Cardiac muscle cell (in vitro differentiated cells and primary cell): ENCODE data around the gene ERG. TPM values are rescaled to one million over a fixed set of nuclear protein-coding genes. Genes with fewer than 3 reads are reported as not detected.

Experiments
- DNase-seq, 2 donors: peaks; one replicate each; pipeline versions ENCODE4 v3.0.0 to v3.0.0-alpha.2; 2010 to 2017; ENCODE audit warnings: low read depth in 1 of 2, low spot score in 1 of 2
- H3K27ac ChIP-seq: fragments of 200-600 bp; sonication (generic); 2 replicates; pipeline ENCODE4 v1.5.1; 2016
- H3K27me3 ChIP-seq: fragments of 200-600 bp; sonication (generic); 2 replicates; pipeline ENCODE4 v1.6.0; 2016; ENCODE audit warnings: control low read depth
- H3K36me3 ChIP-seq: fragments of 200-600 bp; sonication (generic); 2 replicates; pipeline ENCODE4 v1.5.1; 2016; ENCODE audit warnings: control low read depth
- H3K4me1 ChIP-seq: fragments of 200-600 bp; sonication (generic); 2 replicates; pipeline ENCODE4 v1.8.1; 2017; ENCODE audit warnings: low read depth, mild to moderate bottlenecking, mixed run types
- H3K4me3 ChIP-seq: fragments of 200-600 bp; sonication (generic); 2 replicates; pipeline ENCODE4 v1.5.1; 2016; ENCODE audit warnings: mild to moderate bottlenecking
- H3K9me3 ChIP-seq: fragments of 200-600 bp; sonication (generic); 2 replicates; pipeline ENCODE4 v1.5.1; 2017; ENCODE audit warnings: low read depth, mild to moderate bottlenecking, control low read depth
- polyA plus RNA-seq: library from polyadenylated mRNA; unstranded; fragments of >200 nt; fragmentation: Nextera tagmentation; extraction: Ambion mirVana; gene quantifications from 2 replicates; pipeline ENCODE4 v1.2.1, GENCODE V29; 2016
- total RNA-seq: library from RNA; depleted of rRNA; stranded (reverse); fragments of >200 nt; gene quantifications from 2 replicates; pipeline ENCODE4 v1.2.3, GENCODE V29; 2016
- TF ChIP-seq, protein P1 (sequence below): IDR thresholded peaks from 2 replicates; pipeline ENCODE4 v1.5.1; 2012; ENCODE audit warnings: low read depth, mild to moderate bottlenecking, low read length

ERG gene
- total and polyA plus RNA-seq, 2 experiments from 2014 or later = 1.5 TPM; not detected in 1

DNA sequence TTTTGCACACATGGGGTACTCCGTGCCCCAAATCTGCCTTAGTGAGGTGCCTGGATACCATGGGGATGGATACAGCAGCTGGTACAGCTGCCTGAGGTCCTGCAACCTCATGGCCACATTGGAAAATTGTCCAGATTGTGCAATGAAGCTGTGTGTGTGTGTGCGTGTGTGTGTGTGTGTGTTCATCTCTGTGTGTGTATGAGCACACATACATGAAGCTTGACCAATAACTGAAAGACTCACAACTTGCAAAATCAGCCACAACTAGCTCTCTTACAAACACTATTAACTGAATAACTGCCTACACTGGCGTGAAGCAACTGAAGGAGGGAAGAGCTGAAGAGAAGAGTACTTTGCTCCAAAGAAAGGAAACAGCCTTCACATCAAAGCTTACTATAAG lies 78.1 kb downstream of the ERG start:
- no peak overlapping the region for H3K4me3 ChIP-seq

DNA sequence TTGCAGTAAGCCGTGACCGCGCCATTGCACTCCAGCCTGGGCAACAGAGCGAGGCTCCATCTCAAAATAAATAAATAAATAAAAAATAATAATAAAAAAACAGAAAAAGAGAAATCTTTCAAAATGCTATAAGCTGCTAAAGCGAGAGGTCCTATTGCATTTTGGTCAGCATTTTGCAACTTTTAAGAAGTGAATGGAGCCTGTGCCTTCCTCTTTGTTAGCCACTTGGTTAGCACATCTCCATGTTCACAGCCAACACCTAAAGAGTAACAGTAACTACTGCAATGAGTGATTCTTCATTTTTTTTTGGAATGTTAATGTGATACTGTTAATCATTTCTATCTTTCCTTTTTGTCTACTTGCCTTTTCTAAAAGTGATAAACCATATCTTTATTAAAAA lies 80.6 kb downstream of the ERG start:
- TF ChIP-seq, protein P1, sequence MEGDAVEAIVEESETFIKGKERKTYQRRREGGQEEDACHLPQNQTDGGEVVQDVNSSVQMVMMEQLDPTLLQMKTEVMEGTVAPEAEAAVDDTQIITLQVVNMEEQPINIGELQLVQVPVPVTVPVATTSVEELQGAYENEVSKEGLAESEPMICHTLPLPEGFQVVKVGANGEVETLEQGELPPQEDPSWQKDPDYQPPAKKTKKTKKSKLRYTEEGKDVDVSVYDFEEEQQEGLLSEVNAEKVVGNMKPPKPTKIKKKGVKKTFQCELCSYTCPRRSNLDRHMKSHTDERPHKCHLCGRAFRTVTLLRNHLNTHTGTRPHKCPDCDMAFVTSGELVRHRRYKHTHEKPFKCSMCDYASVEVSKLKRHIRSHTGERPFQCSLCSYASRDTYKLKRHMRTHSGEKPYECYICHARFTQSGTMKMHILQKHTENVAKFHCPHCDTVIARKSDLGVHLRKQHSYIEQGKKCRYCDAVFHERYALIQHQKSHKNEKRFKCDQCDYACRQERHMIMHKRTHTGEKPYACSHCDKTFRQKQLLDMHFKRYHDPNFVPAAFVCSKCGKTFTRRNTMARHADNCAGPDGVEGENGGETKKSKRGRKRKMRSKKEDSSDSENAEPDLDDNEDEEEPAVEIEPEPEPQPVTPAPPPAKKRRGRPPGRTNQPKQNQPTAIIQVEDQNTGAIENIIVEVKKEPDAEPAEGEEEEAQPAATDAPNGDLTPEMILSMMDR = no peak
- Histone ChIP-seq H3K4me1 (no peaks in the 10 kb centered on the region), H3K36me3 (no peaks in the 10 kb centered on the region), H3K27ac (no peak overlapping the region), H3K27me3 (no peaks in the 10 kb centered on the region), H3K9me3 (no peaks in the 10 kb centered on the region), H3K4me3 (no peak overlapping the region)
- DNase-seq = no peak

More for the DNA sequence above, 78.1 kb downstream of the ERG start:
- H3K9me3 ChIP-seq = no peaks in the 10 kb centered on the region
- H3K27me3 ChIP-seq = no peaks in the 10 kb centered on the region
- DNase-seq = no peak
- H3K36me3 ChIP-seq = no peaks in the 10 kb centered on the region
- TF ChIP-seq, protein P1 = no peak
- no peaks in the 10 kb centered on the region for H3K4me1 ChIP-seq
- H3K27ac ChIP-seq = no peak overlapping the region

DNA sequence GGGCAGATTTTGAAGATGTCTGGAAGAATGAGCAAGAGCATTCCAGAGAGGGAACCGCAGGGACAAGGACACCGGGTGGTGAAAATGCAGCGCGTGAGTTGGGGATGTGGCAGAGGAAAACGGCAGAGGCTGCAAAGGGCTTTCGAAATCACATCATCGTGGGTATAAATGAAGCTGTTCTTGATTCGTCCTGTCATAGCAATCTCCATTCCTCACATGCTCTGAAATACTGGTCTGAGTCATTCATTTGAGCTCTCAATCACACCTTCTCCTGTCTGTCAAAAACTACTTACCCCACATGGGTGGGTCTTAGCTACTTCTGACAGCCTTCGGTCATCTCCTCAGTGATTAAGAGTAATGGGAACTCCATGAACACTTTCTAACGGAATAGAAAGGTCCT lies 81.5 kb downstream of the ERG start:
- Histone ChIP-seq H3K9me3 (no peaks in the 10 kb centered on the region), H3K27ac (no peak overlapping the region), H3K36me3 (no peaks in the 10 kb centered on the region), H3K4me3 (no peak overlapping the region), H3K4me1 (no peaks in the 10 kb centered on the region), H3K27me3 (no peaks in the 10 kb centered on the region)
- TF ChIP-seq, protein P1 = no peak
- no peak for DNase-seq

DNA sequence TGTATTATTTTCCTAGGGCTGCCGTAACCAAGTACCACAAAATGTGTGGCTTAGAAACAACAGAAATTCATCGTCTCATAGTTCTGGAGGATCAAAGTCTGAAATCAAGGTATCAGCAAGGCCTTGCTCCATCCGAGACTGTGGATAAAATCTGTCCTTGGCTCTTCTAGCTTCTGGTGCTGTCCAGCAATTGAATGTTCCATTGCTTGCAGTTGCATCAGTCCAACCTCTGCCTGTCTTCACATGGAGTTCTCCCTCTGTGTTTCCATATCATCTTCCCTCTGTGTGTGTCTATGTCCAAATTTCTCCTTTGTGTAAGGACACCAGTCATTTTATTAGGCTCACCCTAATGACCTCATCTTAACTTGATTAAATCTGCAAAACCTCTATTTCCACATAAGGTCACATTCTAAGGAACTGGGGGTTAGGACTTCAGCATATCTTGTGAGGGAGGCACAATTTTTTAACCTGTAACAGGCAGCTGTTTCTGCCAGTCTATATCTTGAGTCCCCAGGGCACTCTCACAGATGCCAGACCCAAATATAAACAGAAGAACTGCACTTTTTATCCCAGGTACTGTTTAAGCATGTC lies 84.2 kb downstream of the ERG start:
- no peaks in the 10 kb centered on the region for H3K36me3 ChIP-seq
- no peaks in the 10 kb centered on the region for H3K27me3 ChIP-seq
- DNase-seq = peak in 1 of 2 donors; percentile 40
- H3K9me3 ChIP-seq = no peaks in the 10 kb centered on the region
- TF ChIP-seq, protein P1 = no peak
- H3K27ac ChIP-seq = no peak overlapping the region
- H3K4me3 ChIP-seq = no peak overlapping the region
- H3K4me1 ChIP-seq = no peaks in the 10 kb centered on the region

DNA sequence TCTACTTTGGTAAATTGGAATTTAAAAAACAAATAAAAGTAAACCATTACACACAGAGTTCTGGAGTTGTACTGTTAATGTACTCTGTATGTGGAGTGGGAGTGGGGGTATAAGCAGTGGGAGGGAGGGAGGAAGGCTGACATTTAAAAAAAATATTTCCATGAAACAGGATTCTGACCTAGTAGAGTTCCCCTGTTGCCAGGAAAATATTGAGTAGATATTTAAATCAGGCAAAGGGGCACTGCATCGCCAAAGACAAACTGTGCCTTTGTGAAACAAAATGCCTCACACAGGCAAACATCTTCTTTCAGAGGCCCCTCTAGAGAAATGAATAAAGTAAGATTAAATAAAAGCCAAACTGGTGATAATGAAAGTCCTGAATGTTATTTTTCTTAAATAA lies 87.8 kb downstream of the ERG start:
- no peaks in the 10 kb centered on the region for H3K27me3 ChIP-seq
- H3K36me3 ChIP-seq = no peaks in the 10 kb centered on the region

More for the DNA sequence above, 87.8 kb downstream of the ERG start:
- no peak overlapping the region for H3K4me3 ChIP-seq
- TF ChIP-seq, protein P1 = no peak
- H3K9me3 ChIP-seq = no peaks in the 10 kb centered on the region
- H3K4me1 ChIP-seq = no peaks in the 10 kb centered on the region
- H3K27ac ChIP-seq = no peak overlapping the region
- DNase-seq = no peak
